IMR-90 (cell line): ENCODE measurements around the gene ARL10. TPM values are rescaled to one million over a fixed set of nuclear protein-coding genes. Genes with fewer than 3 reads are reported as not detected.

Experiments
- BHLHE40 ChIP-seq: fragments of 150-350 bp; IDR thresholded peaks from 2 replicates; pipeline ENCODE4 v1.6.1; 2016; ENCODE audit warnings: mild to moderate bottlenecking, low read depth, low read length
- POLR2A ChIP-seq: IDR thresholded peaks from 2 replicates; pipeline ENCODE4 v1.6.1; 2012; ENCODE audit warnings: mild to moderate bottlenecking, low read depth, low read length
- RAD21 ChIP-seq: IDR thresholded peaks from 2 replicates; pipeline ENCODE4 v1.6.1; 2012; ENCODE audit warnings: low read length, improper control_type of control experiment
- polyA plus RNA-seq, 3 experiments: library from polyadenylated mRNA; depleted of rRNA; stranded (reverse); fragments of >200 nt; gene quantifications; 2 replicates each; pipeline ENCODE4 v1.2.3, GENCODE V29; 2012; ENCODE audit warnings: low replicate concordance in 1 of 3
- total RNA-seq: library from RNA; depleted of rRNA; stranded (reverse); fragments of >200 nt; gene quantifications from 2 replicates; pipeline ENCODE4 v1.2.3, GENCODE V29; 2012
- TF ChIP-seq, protein P1 (sequence below): fragments of 150-350 bp; IDR thresholded peaks from 2 replicates; pipeline ENCODE4 v1.6.1; 2017; ENCODE audit warnings: mild to moderate bottlenecking, antibody characterized with exemption, low read length, low read depth

Gene ARL10
- total and polyA plus RNA-seq, 2 of the 4 experiments (the other 2 are of a cell fraction): 3.6 to 6.0 TPM

DNA sequence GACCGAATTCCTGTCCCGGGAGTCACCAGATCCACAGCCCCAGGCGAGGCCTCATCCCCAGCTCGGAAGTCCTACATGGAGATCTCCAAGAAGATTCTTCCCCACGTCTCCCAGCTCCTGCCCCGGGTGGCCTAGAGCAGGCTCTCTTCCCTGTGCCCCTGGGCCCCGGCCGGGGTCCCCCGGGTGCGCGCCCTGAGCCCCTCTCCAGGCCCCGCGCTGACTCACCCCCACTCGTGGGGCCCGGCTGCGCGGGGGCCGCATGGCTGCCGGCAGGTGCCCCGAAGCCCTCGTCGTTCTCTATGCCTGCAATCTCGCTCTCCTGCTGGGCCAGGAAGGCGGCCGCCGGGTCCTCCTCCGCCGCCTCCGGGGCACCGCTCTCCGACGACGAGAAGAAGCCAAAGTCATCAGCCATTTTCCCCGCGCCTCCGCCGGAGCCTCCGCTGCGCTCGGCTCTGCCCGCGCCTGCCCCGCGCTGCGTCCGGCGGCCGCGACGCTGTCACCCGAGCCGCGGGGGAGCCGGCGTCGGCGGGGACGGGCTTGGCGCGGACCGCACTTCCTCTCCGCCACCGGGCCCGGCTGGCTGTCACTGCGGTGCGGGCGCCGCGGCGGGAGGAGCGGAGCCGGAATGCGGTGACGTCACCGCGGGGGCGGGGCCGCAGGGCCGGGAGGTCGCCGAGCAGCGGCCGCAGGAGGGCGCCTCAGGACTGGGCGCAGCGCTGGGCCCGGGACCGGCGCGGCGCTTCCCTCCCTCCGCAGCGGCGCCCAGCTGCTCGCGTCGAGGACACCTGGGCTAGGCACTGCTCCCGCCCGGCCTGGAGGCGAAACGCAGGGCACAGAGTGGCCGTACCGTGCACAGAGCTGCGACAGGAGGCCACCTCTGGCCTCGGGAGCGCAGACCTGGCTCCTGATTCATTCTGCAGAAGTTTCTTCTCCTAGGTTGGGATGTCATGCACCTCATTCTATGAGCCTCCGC, 51.0 kb downstream of the ARL10 start, which contains the start of gene CLTB (continued):
- TF ChIP-seq, protein P1, sequence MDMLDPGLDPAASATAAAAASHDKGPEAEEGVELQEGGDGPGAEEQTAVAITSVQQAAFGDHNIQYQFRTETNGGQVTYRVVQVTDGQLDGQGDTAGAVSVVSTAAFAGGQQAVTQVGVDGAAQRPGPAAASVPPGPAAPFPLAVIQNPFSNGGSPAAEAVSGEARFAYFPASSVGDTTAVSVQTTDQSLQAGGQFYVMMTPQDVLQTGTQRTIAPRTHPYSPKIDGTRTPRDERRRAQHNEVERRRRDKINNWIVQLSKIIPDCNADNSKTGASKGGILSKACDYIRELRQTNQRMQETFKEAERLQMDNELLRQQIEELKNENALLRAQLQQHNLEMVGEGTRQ: no peak
- TF ChIP-seq POLR2A (peak; percentile 72), BHLHE40 (no peak), RAD21 (peak; percentile 96)
